Globus pallidus (tissue), 1 donor: ENCODE results near the gene PLD4.

Source experiments
- DNase-seq: peaks from one replicate; pipeline ENCODE4 v3.0.0-alpha.2; 2015; ENCODE audit warnings: low spot score

PLD4 gene

DNA sequence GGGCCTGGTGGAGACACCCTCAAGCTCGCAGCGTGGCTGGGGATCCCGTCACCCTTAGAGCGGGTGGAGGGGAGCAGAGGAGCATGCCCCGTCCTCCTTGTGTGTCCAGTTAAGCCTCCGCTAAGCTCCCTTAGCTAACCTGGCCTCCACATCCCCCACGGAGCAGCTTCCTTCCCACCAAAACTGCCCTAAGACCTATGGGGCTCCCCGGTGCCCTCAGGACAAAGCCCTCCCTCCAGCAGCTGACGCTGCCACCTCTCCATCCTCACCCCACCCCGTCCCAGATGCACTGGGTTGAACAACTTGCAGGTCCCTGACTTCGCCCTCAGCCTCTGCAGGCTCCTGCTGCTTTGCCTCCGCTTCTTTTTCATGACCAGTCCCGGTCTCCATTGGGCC lies 49.5 kb downstream of the PLD4 start:
- DNase-seq = no peak

DNA sequence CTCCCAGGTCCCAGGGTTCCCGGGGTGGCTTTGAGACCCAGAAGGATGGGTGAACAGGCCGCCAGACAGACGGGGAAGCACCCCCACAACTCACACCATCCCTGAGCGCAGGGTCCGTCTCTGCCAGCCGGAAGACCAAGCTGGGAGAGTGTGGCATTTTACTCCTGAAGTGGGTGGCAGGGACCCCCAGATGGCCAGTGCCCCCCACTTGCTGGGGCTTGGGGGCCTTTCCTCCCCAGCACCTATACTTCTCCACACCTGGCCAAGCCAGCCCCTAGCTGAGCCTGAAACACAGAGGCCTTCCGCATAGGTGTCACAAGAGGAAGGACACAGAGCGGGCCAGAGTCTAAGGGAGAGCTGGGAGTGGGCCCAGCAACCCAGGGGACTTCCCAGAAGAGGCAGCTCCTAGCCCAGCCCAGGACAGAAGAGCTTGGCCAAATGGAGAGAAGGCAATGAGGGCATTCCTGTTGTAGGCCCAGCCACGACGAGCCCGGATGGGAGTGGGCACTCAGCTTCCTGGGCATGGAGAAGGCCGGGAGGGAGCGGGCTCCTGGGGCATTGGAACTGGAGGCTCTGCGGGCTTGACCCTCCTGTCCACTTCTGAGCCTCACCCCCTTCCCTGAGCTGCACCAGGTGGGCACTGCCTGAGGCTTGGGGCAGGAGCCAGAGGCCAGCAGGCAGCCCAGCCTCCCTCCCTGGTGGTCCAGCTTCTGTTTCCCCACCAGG lies 50.1 kb downstream of the PLD4 start:
- DNase-seq = no peak

DNA sequence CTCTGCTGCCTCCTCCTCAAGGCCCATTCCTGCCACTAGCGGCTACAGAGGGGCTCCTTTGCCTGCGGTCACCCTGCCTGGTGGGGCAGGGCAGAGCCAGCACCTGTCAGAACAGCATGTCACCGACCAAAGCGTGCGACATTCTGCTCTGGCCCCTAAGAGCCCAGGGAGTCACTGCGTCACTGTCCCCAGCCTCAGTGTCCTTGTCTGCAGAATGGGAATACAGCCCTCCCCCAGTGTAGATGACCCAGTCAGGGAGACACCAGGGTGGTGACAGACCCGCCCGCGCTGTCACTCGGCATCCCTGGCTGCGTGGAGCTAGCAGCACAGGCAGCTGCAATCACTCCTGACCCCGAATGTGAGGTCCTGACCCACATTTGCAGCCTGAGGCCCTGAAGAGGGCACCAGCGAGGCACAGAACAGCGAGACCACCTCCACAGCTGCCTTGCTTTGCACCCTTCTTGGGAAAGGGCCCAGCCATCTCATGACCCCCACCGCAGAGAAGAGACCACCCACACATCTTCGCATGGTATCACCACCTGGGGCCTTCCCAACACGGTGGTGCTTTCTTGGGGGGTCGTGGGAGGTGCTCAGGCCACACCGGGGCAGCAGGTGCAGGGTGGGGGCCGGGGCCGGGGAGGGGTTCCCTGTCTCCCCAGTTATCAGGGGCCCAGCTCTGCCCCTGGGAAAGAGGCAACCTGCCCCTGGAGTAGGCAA lies 51.0 kb downstream of the PLD4 start:
- no peak for DNase-seq

DNA sequence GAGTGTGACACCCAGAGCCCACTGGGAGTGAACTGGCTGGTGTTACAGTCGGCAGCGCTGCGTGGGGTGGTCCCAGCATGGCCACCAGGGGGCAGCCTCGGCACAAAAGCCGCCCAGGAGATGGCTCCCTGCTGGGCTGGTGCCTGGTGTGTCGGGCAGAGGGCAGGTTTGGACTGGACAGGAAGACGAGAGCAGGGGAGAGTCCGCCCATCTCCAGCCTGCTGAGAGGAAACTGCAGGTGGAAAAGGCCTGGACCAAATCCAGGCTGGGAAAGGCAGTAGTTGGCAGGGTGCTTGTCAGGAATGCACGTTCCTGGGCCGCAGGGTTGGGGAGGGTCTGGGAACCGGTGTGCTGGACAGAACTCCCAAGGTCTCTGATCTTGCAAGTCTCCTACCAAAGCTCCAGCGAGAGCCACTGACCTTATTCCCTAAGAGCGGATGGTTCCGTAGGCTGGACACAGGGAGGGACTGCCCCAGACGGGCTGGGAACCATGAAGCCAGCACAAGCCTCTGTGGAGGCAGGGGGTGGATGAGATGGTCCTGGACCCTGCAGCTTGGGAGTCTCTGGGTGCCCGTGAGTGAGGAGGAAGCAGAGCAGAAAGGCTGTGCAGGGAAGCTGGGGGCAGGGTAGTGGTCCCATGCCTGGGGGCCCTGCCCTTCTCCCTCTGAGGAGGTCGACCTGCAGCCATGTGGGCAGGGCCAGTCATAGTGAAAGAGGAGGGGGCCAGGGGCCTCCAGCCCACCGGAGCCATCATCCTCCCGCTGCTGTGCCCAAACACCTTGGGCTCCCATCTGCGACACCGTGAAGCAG lies 51.7 kb downstream of the PLD4 start:
- DNase-seq = peak; percentile 52

DNA sequence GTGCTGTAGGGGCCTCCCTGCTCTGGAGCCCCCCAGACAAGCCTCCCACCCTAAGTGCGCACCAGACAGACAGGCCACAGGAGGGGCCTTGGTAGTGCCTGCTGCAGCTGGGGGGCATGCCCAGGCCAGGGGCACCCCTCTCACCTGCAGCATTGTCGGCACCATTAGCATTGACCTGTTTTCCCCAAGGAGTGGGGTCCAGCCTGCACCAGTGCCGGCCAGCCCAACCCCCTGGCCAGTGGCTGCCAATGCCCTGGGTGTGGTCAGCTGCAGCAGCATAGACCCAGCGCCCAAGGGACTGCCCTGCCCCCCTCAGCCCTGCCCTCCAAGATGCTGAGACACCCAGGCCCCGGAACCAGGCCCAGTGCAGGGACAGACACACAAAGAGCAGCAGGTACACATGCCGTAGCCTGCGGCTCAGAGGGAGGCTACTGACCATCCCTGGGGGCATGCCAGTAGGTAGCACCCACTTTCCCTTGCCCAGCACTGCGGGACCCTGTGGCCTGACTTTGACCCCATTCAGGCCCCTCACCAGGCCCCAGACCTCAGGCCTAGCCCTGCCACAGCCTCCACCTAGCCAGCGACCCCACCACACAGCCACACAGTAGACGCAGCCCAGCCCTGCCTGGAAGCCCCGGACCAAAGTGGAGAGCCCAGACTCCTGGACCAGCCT lies 52.5 kb downstream of the PLD4 start:
- no peak for DNase-seq

DNA sequence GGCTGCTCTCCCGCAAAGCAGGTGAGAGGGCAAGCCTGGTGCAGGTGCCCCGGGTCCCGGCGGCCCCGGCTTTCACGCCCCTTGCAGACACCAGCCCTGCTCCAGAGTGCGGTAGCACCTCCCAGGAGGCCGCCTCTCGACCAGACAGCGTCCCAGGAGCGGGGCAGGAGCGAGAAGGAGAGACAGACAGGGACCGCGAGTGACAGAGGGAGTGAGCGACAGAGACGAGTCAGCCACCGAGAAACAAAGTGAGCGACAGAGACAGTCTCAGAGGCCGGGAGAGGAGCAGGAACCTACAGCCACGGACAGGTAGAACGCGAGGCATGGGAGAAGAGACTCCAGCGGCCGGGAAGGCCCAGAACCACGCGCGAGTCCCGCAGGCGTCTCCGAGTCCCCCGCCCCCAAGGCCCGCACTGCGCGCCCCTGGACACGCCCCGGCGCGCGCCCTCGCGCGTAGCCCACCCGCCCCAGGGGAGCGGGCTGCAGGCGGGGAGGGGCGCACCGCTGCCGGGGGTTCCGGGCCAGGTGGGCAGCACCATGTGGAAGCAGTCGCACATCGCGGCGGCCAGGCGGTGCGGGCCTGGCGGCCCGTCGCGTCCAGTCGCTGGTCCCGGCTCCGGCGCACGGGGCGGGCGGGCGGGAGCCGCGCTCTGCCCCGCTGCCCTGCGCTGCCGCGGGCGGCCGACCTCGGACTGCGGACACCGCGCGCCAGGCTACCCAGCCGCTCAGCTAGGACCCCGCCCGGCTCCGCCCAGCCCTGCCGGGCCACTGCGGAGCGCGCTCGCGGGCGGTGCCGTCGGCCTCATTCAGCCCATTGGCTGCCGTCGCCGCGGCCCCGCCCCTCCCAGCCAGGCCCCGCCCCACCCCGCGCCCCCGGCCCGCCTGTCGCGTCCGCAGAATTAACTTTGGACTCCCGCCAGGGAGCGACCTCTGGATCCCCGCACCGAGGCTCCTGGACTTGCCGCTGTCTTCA lies 53.3 kb downstream of the PLD4 start, which contains the start of gene AHNAK2:
AHNAK2 (minus strand) TSS at position 694 of the 973 bp plus-strand sequence; CDS start at position 557, 137 bp downstream.
- DNase-seq = no peak

DNA sequence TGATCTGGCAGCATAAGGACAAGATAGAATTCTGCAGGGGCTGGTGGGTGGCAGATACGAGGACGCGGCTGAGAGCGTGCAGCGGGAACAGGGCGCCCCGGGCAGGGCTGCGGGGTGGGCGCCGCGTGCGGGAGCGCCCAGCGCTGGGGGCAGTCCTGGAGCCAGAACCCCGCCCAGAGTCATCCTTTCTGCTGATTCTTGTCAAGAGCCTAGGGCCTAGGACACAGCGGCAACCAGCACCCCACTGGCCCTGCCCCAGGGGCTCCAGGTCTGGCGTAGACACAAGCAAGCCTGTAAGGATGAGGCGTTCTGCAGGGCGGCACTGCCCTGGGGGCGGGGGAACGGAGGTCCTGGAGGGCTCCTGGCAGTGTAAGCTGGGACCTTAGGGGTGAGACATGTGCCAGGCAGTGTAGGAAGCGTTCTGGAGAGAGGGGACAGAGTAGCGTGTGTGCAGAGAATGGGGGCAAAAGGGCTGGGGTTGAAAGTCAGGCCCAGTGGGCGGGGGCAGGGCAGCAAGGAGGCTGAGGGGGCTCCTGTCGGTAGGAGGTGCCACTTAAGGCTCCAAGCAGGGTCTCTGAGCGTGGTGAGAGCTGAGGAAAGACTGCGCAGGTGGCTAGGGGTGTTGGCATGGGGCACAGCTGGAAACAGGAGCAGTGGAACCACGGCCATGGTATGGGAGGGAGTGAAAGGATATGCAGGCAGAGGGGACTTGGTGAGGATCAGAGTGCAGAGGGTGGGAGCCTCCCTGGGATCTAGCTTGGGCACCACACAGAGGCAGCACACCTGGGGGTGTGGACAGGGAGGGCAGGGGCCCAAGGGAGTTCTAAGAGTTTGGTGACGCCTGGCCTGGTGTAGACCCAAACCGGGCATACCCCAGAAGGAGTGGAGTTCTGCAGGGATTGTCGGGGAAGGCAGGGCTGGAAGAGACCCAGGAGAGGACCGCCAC lies 54.3 kb downstream of the PLD4 start:
- no peak for DNase-seq

DNA sequence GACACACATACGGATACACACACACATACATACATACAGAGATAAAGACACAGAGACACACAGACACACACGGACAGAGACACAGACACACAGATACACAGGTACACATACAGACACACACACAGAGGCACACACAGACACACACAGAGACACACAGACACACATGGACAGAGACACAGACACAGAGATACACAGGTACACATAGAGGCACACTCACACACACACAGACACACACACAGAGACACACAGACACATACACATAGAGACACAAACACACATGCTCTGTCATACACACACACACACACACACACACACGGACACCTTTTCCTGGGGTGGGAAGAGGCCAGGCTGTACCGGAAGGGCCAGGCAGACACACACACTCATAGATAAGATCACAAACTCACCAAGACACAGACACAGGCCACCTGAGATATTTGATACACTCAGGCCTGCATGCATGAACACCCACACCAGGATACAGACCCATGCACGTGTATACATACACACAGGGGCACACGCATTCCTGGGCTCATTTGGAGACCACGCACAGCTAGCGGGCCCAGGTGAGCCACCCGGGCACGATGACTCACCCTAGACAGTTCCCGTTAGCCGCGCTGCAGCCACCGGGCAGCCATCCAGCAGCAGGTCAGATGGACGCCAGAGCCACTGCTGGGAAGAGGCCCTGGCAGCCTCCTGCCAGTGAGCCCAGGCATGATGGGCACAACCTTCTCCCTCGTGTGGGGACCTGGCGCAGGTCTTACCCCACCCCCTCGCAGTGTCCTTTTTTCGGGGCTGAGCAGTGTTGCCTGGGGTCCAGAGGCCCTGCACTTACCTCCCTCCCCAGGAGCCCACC lies 55.3 kb downstream of the PLD4 start:
- no peak for DNase-seq

DNA sequence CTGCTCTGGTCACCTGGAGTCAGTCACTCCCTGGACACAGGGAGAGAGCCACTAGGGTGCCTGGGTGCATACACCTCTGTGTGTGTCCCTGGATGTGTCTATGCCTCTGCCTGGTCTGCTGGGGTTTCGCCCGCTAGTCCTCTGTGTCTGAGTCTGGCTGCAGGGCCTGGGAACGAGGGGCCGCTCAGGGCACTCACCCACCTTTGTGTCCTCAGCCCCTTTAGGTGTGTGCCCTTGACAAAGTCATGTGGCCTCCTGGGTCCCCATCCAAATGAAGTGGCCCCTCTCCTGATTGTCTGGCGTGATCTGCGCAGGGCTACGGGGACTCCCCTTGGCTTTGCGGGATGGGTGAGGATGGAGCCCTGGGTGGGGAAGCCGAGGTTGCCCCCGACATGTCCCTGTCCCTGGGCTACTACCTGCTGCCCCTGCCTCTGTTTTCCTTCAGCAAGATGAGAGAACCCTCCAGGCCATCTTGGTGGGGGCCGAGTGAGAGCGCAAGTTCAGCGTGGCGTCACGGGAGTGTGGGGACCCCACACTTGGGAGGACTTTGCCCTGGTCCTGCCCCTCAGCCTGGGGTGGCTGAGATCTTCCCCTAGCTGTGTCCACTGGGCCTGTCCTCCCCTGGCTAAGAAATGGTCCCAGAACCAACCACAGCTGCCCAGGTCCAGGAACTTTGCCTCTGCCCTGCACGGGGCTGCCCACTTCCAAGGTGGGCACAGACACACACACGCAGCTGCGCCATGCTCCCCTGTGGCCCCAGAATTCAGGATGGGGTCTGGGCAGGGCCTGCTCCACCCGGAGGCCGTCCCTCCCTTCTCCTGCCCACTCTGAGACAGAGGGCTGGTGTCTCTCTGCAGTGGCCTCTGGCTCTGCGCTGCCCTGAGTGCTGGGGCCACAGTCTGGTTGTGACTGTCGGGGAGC lies 56.2 kb downstream of the PLD4 start:
- DNase-seq = no peak

DNA sequence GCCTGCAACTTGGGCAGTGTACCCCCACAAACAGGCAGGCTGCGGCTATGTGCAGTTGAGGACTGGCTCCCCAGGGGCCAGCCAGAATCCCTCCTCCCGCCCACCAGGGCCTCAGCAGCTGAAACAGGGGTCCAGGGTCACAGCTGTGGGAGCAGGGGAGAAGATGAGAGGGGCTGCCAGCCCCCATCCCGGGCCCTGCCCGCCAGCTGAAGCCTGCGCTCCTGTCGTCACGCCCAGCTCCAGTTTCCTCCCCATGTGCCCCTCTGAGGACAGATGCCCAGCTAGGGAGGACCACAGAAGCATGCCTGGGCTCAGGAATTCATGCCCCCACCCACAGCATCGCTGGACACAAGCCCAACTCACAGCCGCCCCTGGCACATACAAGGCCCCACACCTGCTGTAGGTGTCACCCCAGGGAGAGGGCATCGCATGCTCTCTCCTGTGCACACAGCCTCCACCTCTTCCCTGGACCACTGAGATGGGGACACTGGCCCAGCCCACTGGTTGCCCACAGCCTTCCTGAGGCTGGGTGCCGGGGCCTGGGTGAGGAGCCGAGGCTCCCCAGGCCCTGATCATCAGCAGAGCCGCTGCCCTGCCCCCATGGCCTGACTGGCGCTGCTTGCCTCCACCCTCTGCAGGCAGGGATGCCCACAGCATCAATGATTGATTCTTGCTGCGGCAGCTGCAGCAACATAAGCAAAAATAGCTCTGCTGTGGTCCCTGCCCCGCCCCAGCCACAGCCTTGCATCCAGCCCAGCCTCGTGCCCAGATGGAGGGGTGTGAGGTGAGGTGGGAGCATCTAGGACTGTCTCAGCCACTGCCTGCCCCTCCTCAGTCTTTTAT lies 57.2 kb downstream of the PLD4 start:
- no peak for DNase-seq

DNA sequence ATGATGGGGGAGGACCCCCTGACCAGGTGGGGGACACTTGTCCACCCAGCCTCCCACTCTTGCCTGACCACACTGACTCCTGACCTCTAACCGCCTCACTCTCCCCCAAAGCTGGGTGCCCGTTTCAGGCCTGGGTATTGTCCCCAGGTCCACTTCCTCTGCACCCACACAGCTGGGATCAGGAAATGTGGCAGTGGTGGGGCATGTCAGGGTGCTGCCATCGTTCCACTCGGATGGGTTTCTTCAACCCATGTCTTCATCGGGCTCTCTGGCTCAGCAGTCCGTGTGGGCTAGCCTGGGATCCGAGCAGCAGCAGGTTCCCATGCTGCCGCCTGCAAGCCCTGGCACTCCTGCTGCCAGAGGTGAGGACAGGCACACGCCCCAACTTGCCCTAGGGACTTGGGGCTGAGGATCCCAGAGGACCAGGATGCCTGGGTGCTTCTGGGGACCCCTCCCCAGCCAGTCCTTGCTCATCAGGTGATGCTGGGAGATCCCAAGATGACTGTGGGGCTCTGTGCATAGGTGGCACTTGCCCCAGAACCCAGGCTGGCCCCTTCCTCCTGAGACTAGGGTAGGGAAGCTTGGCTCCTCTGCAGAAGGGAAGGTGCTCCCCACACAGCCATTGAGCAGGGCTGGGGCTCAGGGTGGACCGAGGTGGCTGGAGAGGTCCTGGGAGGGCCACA lies 58.0 kb downstream of the PLD4 start:
- no peak for DNase-seq
